ENCODE measurements around the gene ZNF830.

- no peak for TF ChIP-seq SIX5 (IDR thresholded peaks at IDR 0.05; ENCODE audit: low read depth, low read length, severe bottlenecking)
- no peak for TF ChIP-seq YY1 (IDR thresholded peaks at IDR 0.05; ENCODE audit: low read depth, low read length)
- peak; percentile 31; the same call in 1 of the 2 replicates for TF ChIP-seq POLR2A (IDR thresholded peaks at IDR 0.05; ENCODE audit: low read depth, low read length)
- TF ChIP-seq ATF3 (IDR thresholded peaks at IDR 0.05; ENCODE audit: borderline replicate concordance, extremely low read depth, low read depth, low read length), result no peak
- TF ChIP-seq POLR2AphosphoS5 (IDR thresholded peaks at IDR 0.05; ENCODE audit: low read length), result no peak
- TF ChIP-seq RBBP5 (conservative IDR thresholded peaks at IDR 0.05), result no peak
- no peak for TF ChIP-seq SUZ12 (IDR thresholded peaks at IDR 0.05; ENCODE audit: unreplicated experiment)
- TF ChIP-seq NFYA (IDR thresholded peaks at IDR 0.05; ENCODE audit: borderline replicate concordance, low read depth, low read length), result no peak
Measured at GRCh38 chr17:35011671-35012216, 50.4 kb downstream of the ZNF830 start.
